K562 (cell line): ENCODE measurements around the gene TCEAL1. TPM values are rescaled to one million over a fixed set of nuclear protein-coding genes. Genes with fewer than 3 reads are reported as not detected.

Source experiments
- ATAC-seq: fragments of 200-7000 bp; cut with Tn5 transposase; 3 replicates; pipeline ENCODE4 v1.9.1; 2020; ENCODE audit warnings: moderate library complexity
- BruUV-seq: library from RNA; stranded (reverse); fragments of 400-500 nt; replicated peaks from 2 replicates; lab custom pipeline; 2021; lab: Mats Ljungman, UMichigan
- CTCF ChIA-PET: fragments of 300-600 bp; formaldehyde crosslinking; extraction: SDS; loops from one replicate; lab custom pipeline; 2021; ENCODE audit warnings: low intra/inter-chr PET ratio; lab: Yijun Ruan, JAX
- POLR2A ChIA-PET: fragments of 300-600, 350-650 bp; sonication (Branson Sonifier 250); formaldehyde crosslinking; extraction: SDS; loops from one replicate; lab custom pipeline; 2021; ENCODE audit warnings: antibody characterized with exemption, inconsistent platforms; lab: Yijun Ruan, JAX
- DNase-seq, 4 experiments: peaks; one replicate each; pipeline versions ENCODE4 v3.0.0 to v3.0.0-alpha.2; 2011 to 2018; ENCODE audit warnings: low spot score in 3 of 4, mixed read lengths in 3 of 4; ENCODE audit errors: extremely low read depth in 1 of 4
- FAIRE-seq: peaks from 2 replicates; lab custom pipeline; 2011; peaks lifted over from hg19 to GRCh38; lab: Jason Lieb, UNC
- H2AFZ ChIP-seq: 2 replicates; pipeline ENCODE4 v1.6.0; 2011; ENCODE audit warnings: low read depth, low read length, control low read depth, inconsistent platforms
- H3K27ac ChIP-seq: fragments of 200-600 bp; 3 replicates; pipeline ENCODE4 v1.8.0; 2011; ENCODE audit warnings: low read depth, mild to moderate bottlenecking, control low read depth, inconsistent platforms, low read length, moderate library complexity, mixed read lengths; ENCODE audit errors: extremely low read depth
- H3K27me3 ChIP-seq, 2 experiments: fragments of 300-600 bp in 1 of 2; 2 replicates in 1 of 2; 3 replicates in 1 of 2; pipeline versions ENCODE4 v1.6.0 to v1.8.0; 2011; ENCODE audit warnings: inconsistent platforms in 2 of 2, low read length in 2 of 2, mild to moderate bottlenecking in 1 of 2, mixed read lengths in 1 of 2, moderate library complexity in 1 of 2; ENCODE audit not compliant: control insufficient read depth in 2 of 2, insufficient read depth in 2 of 2
- H3K36me3 ChIP-seq: fragments of 300-600 bp; 3 replicates; pipeline ENCODE4 v1.8.0; 2011; ENCODE audit warnings: mild to moderate bottlenecking, low read length, inconsistent platforms; ENCODE audit not compliant: control insufficient read depth, insufficient read depth
- H3K4me1 ChIP-seq, 2 experiments: fragments of 200-600 bp in 1 of 2; replicated peaks in 1 of 2; 2 replicates in 1 of 2; 3 replicates in 1 of 2; pipeline versions ENCODE4 v1.5.1 to v1.8.0; 2011; ENCODE audit warnings: inconsistent platforms in 2 of 2, low read length in 2 of 2, mild to moderate bottlenecking in 1 of 2, mixed read lengths in 1 of 2, moderate library complexity in 1 of 2; ENCODE audit not compliant: control insufficient read depth in 2 of 2, insufficient read depth in 2 of 2
- H3K4me2 ChIP-seq: 2 replicates; pipeline ENCODE4 v1.6.1; 2011; ENCODE audit warnings: low read length, control low read depth, inconsistent platforms, mixed read lengths; ENCODE audit not compliant: insufficient read depth
- H3K4me3 ChIP-seq: fragments of 200-600 bp; sonication (generic), shearing (Covaris generic); 2 replicates; pipeline ENCODE4 v1.5.1; 2016; ENCODE audit warnings: control low read depth, inconsistent platforms
- H3K79me2 ChIP-seq: fragments of 200-600 bp; 3 replicates; pipeline ENCODE4 v1.8.0; 2011; ENCODE audit warnings: low read length, inconsistent platforms; ENCODE audit not compliant: control insufficient read depth, insufficient read depth
- H3K9ac ChIP-seq, 2 experiments: 2 replicates each; pipeline versions ENCODE4 v1.6.0 to v1.6.1; 2011; ENCODE audit warnings: low read depth in 2 of 2, low read length in 2 of 2, control low read depth in 1 of 2, inconsistent platforms in 1 of 2, mild to moderate bottlenecking in 1 of 2, mixed read lengths in 1 of 2; ENCODE audit not compliant: insufficient read depth in 1 of 2
- H3K9me1 ChIP-seq: one replicate; pipeline ENCODE4 v1.6.0; 2011; ENCODE audit warnings: inconsistent platforms, mild to moderate bottlenecking, low read length, moderate library complexity; ENCODE audit not compliant: control insufficient read depth, insufficient read depth
- H3K9me3 ChIP-seq: replicated peaks from 2 replicates; pipeline ENCODE4 v1.5.1; 2011; ENCODE audit warnings: low read depth, low read length, inconsistent platforms; ENCODE audit not compliant: control insufficient read depth, insufficient read depth
- H4K20me1 ChIP-seq: replicated peaks from 2 replicates; pipeline ENCODE4 v1.6.1; 2011; ENCODE audit warnings: low read length, inconsistent platforms, mixed read lengths; ENCODE audit not compliant: control insufficient read depth, insufficient read depth
- CUX1 ChIP-seq: fragments of 200-800 bp; sonication (Bioruptor generic); IDR thresholded peaks from 2 replicates; pipeline ENCODE4 v1.6.1; 2016; ENCODE audit warnings: missing genetic modification characterization, missing compliant biosample characterization
- EP300 ChIP-seq: IDR thresholded peaks from 2 replicates; pipeline ENCODE4 v1.6.1; 2012; ENCODE audit warnings: low read length, improper control_type of control experiment
- NR0B1 ChIP-seq: fragments of 450-650 bp; IDR thresholded peaks from one replicate; pipeline ENCODE4 v1.6.1; 2018; ENCODE audit warnings: mild to moderate bottlenecking, moderate library complexity; ENCODE audit not compliant: partially characterized antibody
- ZNF384 ChIP-seq: IDR thresholded peaks from 2 replicates; pipeline ENCODE4 v1.6.1; 2012; ENCODE audit warnings: low read depth, low read length, improper control_type of control experiment
- in situ Hi-C: fragments of 300-500 bp; cut with MboI; formaldehyde crosslinking; loops from 4 replicates; pipeline ENCODE4 v1.15.0; 2018; ENCODE audit warnings: inconsistent platforms, mixed read lengths
- intact Hi-C: fragments of 100-400 bp; cut with micrococcal nuclease; formaldehyde crosslinking; loops from 2 replicates; pipeline ENCODE4 v1.14.2; 2022
- polyA plus RNA-seq, 8 experiments: library from polyadenylated mRNA; depleted of rRNA in 4 of 8; stranded (reverse) in 5 of 8; unstranded in 3 of 8; fragments of >200 nt; fragmentation: Nextera tagmentation in 2 of 8; fragmentation: Illumina TruSeq in 1 of 8; extraction: Ambion mirVana in 2 of 8; extraction: Trizol in 1 of 8; gene quantifications; 2 replicates each; pipeline versions ENCODE4 v1.2.1 to v1.2.3, GENCODE V29; 2011 to 2014; ENCODE audit warnings: inconsistent platforms in 1 of 8, missing spikeins in 1 of 8
- total RNA-seq, 7 experiments: library from RNA; depleted of rRNA in 6 of 7; stranded (reverse); fragments of >200 nt in 6 of 7; fragmentation: Illumina TruSeq in 2 of 7; extraction: Trizol in 2 of 7; gene quantifications; 2 replicates each; pipeline versions ENCODE4 v1.2.1 to v1.2.3, GENCODE V29; 2011 to 2021; ENCODE audit warnings: low replicate concordance in 1 of 7

The TCEAL1 gene
- total and polyA plus RNA-seq, 9 of the 15 experiments (the other 6 are each of a cell fraction or from before 2014, with no cell fraction given), result 2.1 to 5.3 (median 4.0) TPM

GRCh38 chrX:103626855-103627254, 1.9 kb upstream of the TCEAL1 start:
- POLR2A ChIA-PET, result no interaction called here
- H3K4me2 ChIP-seq, result no peak overlapping the region
- H3K9me3 ChIP-seq, result no peaks in the 10 kb centered on the region
- no peaks in the 10 kb centered on the region for H3K9me1 ChIP-seq
- H3K79me2 ChIP-seq, result no peaks in the 10 kb centered on the region
- H3K36me3 ChIP-seq, result no peaks in the 10 kb centered on the region
- no peak overlapping the region for H3K4me3 ChIP-seq
- no TSS peak for BruUV-seq
- H3K27ac ChIP-seq, result no peak overlapping the region
- H3K27me3 ChIP-seq, result no peaks in the 10 kb centered on the region
- intact Hi-C loops, result no loop called here
- peaks cover 0 to 5% of the 10 kb centered on the region in 2 experiments; a peak in 3 of 5 replicates for H3K4me1 ChIP-seq
- DNase-seq (no peak), ATAC-seq (no peak)
- no peak overlapping the region for H2AFZ ChIP-seq
- no peak for TF ChIP-seq EP300
- no peak for TF ChIP-seq CUX1 (CRISPR knock-in tag)
- no peak for TF ChIP-seq ZNF384
- TF ChIP-seq NR0B1, result no peak
- TF ChIP-seq, all 486 proteins: peak for 0
- in situ Hi-C loops, result no loop called here
- no peak overlapping the region for H3K9ac ChIP-seq
- FAIRE-seq, result no peak
- H4K20me1 ChIP-seq, result no peaks in the 10 kb centered on the region
- CTCF ChIA-PET, result no interaction called here
